HS-27A (cell line): Measurements from ENCODE around the gene MTURN.
"Not testable (repeated sequence)": the region's sequence is repeated elsewhere in the genome, so short reads cannot be mapped to it uniquely, and the experiment has no call there.

Experiments used
- DNase-seq: peaks from one replicate; pipeline ENCODE4 v3.0.0-alpha.2; 2012; ENCODE audit warnings: low read depth, missing footprints

Gene MTURN

DNA sequence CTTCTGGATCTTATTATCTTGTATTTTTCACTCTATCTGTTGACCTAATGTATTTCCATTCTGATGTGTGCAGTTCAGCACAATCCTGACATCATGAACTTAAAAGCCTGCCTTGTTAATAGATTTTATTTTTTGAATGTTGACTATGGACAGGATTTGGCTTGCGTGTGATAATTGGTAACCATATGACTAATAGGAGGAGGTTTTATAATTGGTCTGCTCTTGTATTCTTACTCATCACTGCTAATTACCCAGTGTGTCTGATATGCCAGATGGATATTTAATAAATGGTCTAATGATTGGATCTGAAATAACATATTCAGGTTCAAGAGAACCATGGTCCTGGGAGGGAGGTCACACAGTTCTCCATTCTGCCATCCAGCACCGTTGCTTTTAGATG, 45.9 kb downstream of the MTURN start:
- DNase-seq = no peak

DNA sequence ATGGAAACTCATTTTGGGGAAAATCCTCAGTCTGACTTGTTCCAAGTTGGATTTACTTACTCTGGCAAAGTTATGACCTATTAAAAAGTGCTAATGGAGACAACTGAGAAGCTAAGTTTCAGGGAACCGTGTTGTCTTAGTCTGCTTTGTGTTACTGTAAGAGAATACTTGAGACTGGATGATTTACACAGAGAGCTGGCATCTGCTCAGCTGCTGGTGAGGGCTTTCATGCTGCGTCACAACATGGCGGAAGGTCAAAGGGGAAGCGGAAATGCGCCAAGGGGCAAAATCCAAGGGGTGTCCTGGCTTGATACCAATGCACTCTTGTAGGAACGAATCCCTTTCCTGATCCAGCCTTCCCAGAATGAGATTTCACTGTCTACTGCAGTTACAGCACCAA, 46.4 kb downstream of the MTURN start:
- DNase-seq = no peak

GRCh38 chr7:30181736-30182522, 47.1 kb downstream of the MTURN start:
- no peak for DNase-seq

DNA sequence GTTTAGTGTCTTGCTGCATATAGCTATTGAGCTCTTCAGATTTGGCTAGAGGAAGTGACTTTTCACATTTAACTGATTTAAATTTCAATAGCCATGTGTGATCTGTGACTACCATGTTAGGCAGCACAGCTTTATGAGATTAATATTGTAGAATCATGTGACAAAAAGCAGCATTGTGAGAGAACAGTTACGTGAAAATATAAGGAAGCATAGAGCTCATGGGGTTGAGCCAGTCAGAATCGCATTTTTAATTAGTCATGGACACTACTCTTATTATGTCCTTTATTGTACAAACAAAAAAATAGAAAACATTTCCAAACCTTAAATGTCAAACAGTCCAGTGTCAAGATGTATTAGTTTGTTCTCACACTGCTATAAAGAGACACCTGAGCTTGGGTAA, 48.0 kb downstream of the MTURN start:
- DNase-seq = no peak

DNA sequence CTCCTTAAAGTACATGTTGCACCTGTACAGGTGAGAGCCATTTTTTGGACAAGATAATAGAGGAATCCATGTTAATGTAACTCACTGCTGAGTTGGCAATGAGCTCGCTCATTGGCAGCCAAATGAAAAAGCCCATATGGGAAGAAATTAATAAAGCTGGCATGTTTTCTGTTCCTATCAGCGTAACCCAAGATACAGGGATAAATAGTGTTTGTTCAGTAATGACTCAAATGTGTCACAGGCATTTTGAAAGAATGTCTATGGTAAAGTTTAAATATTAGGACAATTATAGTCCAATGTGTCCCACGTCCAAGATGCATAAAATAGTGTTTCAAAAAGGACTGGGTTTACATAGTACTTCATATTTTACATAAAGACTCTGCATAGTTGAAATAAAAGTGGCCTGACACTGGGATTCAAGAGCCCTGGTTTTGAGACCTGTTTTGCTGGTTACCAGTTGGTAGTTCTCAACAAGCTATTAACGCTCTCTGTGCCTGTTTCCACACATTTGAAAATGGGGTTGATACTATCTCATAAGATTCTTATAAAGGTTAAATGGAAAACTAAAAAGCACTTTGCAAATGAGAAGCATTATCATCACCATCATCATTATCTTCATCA, 49.1 kb downstream of the MTURN start:
- DNase-seq = no peak

GRCh38 chr7:30184791-30185487, 50.2 kb downstream of the MTURN start:
- no peak for DNase-seq

DNA sequence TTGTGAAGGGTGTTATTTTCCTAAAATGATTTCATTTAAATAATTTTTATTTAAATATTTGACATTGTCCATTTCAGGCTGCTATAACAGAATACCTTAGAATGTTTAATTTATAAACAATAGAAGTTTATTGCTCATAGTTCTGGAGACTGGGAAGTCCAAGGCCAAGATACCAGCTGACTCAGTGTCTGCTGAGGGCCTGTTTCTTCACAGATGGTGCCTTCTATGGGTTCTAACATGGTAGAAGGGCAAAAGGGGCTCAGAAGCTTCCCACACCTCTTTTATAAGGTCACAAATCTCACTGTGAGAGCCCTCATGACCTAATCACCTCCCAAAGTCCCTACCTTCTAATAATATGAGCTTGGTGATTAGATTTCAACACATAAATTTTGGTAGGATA, 50.7 kb downstream of the MTURN start:
- no peak for DNase-seq

DNA sequence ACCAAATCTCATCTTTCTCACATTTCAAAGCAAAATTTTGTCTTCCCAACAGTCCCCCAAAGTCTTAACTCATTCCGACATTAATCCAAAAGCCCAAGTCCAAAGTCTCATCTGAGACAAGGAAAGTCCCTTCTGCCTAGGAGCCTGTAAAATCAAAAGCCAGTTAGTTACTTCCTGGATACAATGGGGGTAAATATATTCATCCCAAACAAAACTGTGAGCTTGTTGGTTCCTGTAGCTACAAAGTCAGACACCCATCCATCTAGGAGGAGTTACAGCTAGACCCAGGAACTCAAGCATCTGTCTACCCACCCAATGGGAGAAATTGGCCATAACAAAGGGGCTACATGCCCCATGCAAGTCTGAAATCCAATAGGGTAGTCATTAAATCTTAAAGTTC, 51.9 kb downstream of the MTURN start:
- no peak for DNase-seq

DNA sequence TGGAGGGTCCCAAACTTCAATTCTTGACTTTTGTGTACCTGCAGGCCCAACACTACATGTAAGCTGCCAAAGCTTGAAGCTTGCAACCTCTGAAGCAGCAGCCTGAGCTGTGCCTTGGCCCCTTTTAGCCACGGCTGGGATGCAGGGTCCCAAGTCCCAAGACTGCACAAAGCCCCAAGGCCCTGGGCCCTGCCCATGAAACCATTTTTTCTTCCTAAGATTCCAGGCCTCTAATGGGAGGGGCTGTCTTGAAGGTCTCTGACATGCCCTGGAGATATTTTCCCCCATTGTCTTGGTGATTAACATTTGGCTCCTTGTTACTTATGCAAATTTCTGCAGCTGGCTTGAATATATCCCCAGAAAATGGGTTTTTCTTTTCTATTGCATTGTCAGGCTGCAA, 52.7 kb downstream of the MTURN start:
- no peak for DNase-seq

- DNase-seq = not testable (repeated sequence)
Observed at GRCh38 chr7:30188381-30188780, 53.6 kb downstream of the MTURN start.

GRCh38 chr7:30188811-30189210, 54.0 kb downstream of the MTURN start:
- no peak for DNase-seq

GRCh38 chr7:30191809-30192208, 57.0 kb downstream of the MTURN start:
- DNase-seq = no peak

GRCh38 chr7:30193336-30193943, 58.7 kb downstream of the MTURN start:
- DNase-seq = no peak

- no peak for DNase-seq
Observed at GRCh38 chr7:30196408-30196807, 61.6 kb downstream of the MTURN start.

- DNase-seq = no peak
Observed at GRCh38 chr7:30197438-30197837, 62.7 kb downstream of the MTURN start.

- no peak for DNase-seq
Observed at GRCh38 chr7:30199271-30199670, 64.5 kb downstream of the MTURN start.

DNA sequence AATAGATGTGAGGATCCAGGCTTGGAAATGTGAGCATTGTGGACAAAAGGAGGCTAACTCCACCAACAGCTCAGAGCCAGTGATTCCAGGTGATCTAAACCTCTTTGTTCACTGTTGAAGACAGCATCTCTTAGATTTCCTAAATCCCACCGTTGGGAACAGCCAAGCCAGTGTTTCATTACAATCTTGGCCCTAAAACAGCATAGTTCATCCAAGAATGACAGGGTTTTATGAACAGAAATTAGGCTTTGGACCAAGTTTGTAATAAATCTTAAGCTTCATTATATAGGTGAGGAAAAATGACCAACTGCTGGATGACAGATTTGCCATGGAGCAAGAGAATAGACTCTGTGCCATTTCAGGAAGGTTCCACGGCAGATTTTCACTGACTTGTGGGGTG, 65.8 kb downstream of the MTURN start:
- DNase-seq = no peak

DNA sequence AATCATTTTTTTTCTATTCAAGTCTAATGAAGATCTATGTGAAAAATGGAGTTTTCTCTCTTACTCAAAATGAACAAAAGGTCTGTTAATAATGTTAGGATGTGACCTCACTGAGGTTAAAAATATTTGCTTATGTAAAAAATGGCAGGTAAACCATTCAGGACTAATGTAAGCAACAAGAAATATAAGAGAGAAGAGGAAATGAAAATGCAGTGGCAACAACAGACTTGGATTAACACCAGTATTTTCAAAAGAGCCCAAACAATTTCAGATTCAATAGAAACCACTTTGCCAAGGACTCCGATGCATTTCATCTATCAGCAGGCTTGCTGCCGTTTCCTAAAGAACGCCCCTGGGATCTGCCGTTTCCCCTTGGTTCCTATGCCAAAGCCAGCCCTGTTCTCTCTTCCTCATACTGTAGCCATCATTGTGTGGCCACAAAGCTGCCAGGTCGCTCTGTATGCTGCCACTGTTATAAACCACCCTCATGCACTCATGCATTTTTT, 66.4 kb downstream of the MTURN start:
- DNase-seq = no peak

DNA sequence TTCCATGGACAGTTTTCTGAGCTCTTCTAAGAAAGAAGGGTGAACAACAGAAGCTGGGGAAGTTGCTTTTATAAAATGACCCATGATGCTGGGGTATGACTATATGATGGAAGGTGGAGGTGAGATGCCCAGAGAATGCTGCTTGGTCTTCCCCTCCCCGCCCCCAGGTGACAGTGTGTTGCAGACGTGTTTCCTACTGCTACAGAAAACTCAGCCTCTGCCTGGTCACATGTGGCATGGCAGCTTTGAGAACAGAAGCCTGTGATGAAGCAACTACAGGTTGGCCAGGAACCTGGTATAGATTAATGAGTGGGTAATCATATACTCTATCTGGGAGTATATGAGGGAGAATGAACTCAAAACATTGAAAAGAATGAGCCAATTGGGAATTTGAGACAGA, 67.1 kb downstream of the MTURN start:
- DNase-seq = no peak

DNA sequence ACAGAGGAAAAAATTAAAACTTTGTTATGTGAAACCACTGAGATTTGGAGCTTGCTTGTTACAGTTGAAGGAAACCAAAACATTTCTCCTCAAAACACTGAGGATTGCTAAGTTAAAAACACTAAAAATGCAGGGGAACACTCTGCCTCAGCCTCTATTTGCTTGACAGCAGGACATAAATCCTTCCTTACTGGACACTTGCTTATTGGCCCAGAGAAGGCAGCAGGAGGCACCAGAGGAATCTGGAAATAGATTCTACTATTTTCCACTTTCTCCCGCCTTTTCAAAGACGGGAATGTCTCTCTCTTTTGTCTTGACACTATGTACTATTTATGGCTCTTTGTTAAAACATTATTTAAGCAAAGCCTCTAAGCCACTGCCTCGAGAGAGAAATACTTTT, 67.9 kb downstream of the MTURN start:
- no peak for DNase-seq

DNA sequence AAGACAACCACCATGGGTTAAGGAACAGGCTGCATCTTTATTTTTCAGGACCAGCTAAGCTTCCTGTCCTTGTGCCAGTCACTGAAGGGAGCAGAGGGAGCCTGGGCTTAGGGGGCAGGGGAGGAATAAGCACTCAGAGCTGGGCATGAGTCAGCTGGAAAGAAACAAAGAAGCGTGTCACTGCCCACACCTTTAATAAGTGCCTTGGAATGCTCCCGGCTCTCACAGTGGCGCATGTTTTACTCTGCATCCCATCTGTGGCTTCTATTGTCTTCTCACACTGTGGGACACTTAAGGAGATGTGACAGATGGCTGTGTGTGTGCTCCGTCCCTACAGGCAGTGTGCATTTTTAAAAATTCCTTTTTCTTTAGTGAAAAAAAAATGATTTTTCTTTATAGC, 71.7 kb downstream of the MTURN start:
- DNase-seq = no peak

DNA sequence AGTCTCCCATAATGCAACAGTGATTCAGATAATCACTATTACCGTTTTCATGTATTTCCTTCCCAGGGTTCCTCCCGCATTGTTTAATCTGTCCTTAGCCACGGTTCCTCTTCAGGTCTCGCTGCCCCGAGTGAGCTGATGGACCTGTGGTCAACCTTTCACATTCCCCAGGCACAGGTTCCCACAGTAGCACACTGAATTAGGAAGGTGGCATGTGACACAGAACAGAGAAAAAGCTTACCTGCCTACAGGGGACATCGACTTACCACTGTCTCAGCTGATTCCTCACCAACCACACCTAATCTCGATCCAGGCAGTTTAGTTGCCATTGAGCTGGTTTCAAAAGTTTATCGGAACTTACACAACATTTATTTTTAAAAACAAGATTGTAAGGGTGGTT, 72.2 kb downstream of the MTURN start:
- DNase-seq = no peak

GRCh38 chr7:30207376-30207775, 72.6 kb downstream of the MTURN start:
- no peak for DNase-seq
